ENCODE measurements around the gene KRT9. TPM values are rescaled to one million over a fixed set of nuclear protein-coding genes. Genes with fewer than 3 reads are reported as not detected.
A peak's percentile ranks its signal among the peaks of the same experiment; 100 is the strongest.
"Not testable (repeated sequence)": the region's sequence is repeated elsewhere in the genome, so short reads cannot be mapped to it uniquely, and the experiment has no call there.

The KRT9 gene
- total RNA-seq, 2 donors from 2014 or later: not detected

DNA sequence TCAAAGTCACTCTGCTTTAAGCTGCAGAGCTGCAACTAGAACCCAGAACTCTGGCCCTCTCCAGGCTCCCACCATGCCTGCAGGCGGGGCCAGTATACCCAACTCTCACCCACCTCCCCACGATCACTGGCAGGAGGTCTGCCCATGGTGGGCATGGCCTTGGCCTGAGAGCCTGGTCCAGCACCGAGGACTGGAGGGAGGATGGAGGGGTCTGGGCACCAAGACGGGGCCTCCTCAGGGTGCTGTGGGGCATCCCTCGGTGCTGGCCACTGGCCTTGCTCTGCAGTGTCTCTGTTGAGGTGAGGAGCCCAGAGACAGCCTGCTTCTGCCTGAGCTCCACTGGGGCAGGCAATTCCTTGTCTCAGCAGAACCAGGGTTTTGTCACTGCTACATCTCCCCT, 42.2 kb upstream of the KRT9 start:
- Histone ChIP-seq H3K4me1 (replicated peaks) (no peaks in the 10 kb centered on the region), H3K4me3 (no peak overlapping the region), H3K27ac (no peak overlapping the region), H3K36me3 (no peaks in the 10 kb centered on the region), H3K27me3 (replicated peaks; ENCODE audit: insufficient read depth) (no peaks in the 10 kb centered on the region), H3K9me3 (no peaks in the 10 kb centered on the region)
- WGBS: 90% methylated on average over 5 of the region's 5 CpGs
- intact Hi-C loops (cut with DNase I): no loop called here
- TF ChIP-seq POLR2A (IDR thresholded peaks at IDR 0.05) (no peak), CTCF (IDR thresholded peaks at IDR 0.05) (no peak), POLR2AphosphoS5 (IDR thresholded peaks at IDR 0.05) (no peak)
- DNase-seq (ENCODE audit: low spot score): no peak

- no peak for TF ChIP-seq POLR2A (IDR thresholded peaks at IDR 0.05)
- no peak for TF ChIP-seq CTCF (IDR thresholded peaks at IDR 0.05)
- no peak for TF ChIP-seq POLR2AphosphoS5 (IDR thresholded peaks at IDR 0.05)
- no peaks in the 10 kb centered on the region for H3K9me3 ChIP-seq
- no peaks in the 10 kb centered on the region for H3K4me1 ChIP-seq (replicated peaks)
- H3K4me3 ChIP-seq: no peak overlapping the region
- no peak for DNase-seq (ENCODE audit: low spot score)
- intact Hi-C loops (cut with DNase I): no loop called here
- 88% methylated on average over 11 of the region's 11 CpGs for WGBS
- no peaks in the 10 kb centered on the region for H3K36me3 ChIP-seq
- H3K27ac ChIP-seq: no peak overlapping the region
- no peaks in the 10 kb centered on the region for H3K27me3 ChIP-seq (replicated peaks; ENCODE audit: insufficient read depth)
Observed at GRCh38 chr17:41613277-41614082, 41.6 kb upstream of the KRT9 start.

DNA sequence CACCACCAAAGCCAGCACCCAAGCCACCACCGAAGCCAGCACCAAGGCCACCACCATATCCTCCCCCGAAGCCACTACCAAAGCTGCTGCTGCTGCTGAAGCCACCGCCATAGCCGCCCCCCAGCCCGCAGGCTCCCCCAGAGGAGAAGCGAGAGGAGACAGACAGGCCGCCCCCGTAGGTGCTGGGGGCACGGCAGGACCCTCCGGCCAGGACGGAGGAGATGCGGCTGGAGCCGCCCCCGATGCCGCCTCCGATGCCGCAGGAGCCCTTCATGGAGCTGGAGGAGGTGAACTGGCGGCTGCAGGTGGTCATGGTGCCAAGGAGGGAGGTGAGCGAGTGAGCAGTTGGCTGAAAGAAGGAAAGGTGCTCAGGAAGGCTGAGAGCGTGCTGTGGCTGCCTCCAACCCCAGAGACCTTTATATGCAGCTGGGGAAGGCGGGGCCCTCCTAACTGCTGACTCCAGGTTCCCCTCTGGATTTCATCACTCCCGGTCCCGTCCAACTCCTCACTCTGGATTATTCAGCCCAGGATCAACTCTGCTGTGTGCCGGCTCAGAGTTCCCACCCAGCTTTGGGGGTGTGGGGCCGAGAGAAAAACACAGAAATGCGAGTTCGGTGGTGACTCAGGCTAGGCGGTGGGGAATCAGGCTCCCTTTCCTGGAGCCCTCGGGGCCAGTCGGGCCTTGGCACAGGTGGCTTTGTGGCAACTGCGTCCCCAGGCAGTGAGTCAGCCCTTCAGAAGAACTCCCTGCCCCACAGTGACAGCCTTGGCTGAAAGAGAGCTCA, 40.7 kb upstream of the KRT9 start, which contains the start of gene KRT16:
KRT16 (minus strand) TSS at position 392 of the 785 bp plus-strand sequence; CDS start at position 313, 79 bp downstream.
- 78% methylated on average over 28 of the region's 31 CpGs for WGBS
- H3K27me3 ChIP-seq (replicated peaks; ENCODE audit: insufficient read depth); H3K36me3 ChIP-seq; H3K27ac ChIP-seq; H3K9me3 ChIP-seq; H3K4me1 ChIP-seq (replicated peaks); intact Hi-C loops (cut with DNase I); DNase-seq (ENCODE audit: low spot score); H3K4me3 ChIP-seq: not testable (repeated sequence)
- TF ChIP-seq POLR2A (IDR thresholded peaks at IDR 0.05): peak; percentile 20

GRCh38 chr17:41610965-41611640, 39.2 kb upstream of the KRT9 start:
- Histone ChIP-seq H3K9me3 (no peaks in the 10 kb centered on the region), H3K4me3 (no peak overlapping the region), H3K4me1 (replicated peaks) (no peaks in the 10 kb centered on the region), H3K36me3 (no peaks in the 10 kb centered on the region), H3K27me3 (replicated peaks; ENCODE audit: insufficient read depth) (no peaks in the 10 kb centered on the region), H3K27ac (no peak overlapping the region)
- 91% methylated on average over 23 of the region's 25 CpGs for WGBS
- TF ChIP-seq POLR2A (IDR thresholded peaks at IDR 0.05) (no peak), CTCF (IDR thresholded peaks at IDR 0.05) (no peak), POLR2AphosphoS5 (IDR thresholded peaks at IDR 0.05) (no peak)
- intact Hi-C loops (cut with DNase I): no loop called here
- no peak for DNase-seq (ENCODE audit: low spot score)

DNA sequence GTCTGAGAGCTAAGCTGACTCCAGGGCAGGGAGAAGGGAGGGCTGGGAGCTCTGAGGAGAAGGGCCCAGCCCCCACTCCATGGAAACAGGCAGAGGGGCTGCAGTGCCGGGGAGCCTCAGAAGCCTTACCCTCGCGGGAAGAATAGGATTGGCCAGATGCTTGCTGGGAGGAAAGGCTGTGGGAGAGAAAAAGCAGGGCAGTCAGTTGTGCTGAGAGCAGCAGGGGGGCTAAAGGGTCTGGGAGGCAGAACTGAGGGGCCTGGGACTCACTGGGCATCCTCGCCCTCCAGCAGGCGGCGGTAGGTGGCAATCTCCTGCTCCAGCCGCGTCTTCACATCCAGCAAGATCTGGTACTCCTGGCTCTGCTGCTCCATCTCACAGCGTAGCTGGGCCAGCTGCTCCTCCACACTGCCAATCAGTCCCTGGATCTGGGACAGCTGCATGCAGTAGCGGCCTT, 38.2 kb upstream of the KRT9 start:
- 37% methylated on average over 10 of the region's 10 CpGs for WGBS
- H3K36me3 ChIP-seq; H3K9me3 ChIP-seq; H3K27me3 ChIP-seq (replicated peaks; ENCODE audit: insufficient read depth); H3K4me3 ChIP-seq; DNase-seq (ENCODE audit: low spot score); H3K4me1 ChIP-seq (replicated peaks); intact Hi-C loops (cut with DNase I); H3K27ac ChIP-seq: not testable (repeated sequence)

DNA sequence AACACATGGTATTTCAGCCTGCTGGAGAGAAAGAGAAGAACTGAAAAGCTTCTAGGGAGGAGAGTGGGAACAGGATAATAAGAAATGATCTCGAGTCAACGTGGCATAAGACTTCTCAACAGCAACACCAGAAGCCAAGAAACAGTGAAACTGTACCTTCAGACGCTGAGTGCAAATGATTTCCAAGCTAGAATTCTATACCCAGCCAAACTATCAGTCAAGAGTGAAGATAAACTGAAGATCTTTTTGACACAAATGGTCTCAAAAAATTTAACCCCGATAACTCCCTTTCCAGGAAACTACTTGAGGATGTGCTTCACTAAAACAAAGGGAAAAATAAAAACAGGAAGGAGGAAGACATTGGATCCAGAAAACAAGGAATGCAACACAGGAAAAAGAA, 35.1 kb upstream of the KRT9 start:
- H3K4me3 ChIP-seq; H3K9me3 ChIP-seq; H3K36me3 ChIP-seq; intact Hi-C loops (cut with DNase I); H3K27ac ChIP-seq; DNase-seq (ENCODE audit: low spot score); H3K27me3 ChIP-seq (replicated peaks; ENCODE audit: insufficient read depth); H3K4me1 ChIP-seq (replicated peaks): not testable (repeated sequence)
- 82% methylated on average over 4 of the region's 4 CpGs for WGBS

All from prostate gland (tissue), 2 donors.